MCF 10A (cell line): Measurements from ENCODE around the gene HAGH. TPM values are rescaled to one million over a fixed set of nuclear protein-coding genes. Genes with fewer than 3 reads are reported as not detected.

Source experiments
- BruUV-seq: library from RNA; stranded (reverse); fragments of 400-500 nt; replicated peaks from 2 replicates; lab custom pipeline; 2021; lab: Mats Ljungman, UMichigan
- CTCF ChIA-PET: fragments of 300-600 bp; sonication (Branson Sonifier 250); formaldehyde crosslinking; extraction: SDS; loops from one replicate; lab custom pipeline; 2021; ENCODE audit warnings: antibody characterized with exemption, inconsistent platforms; lab: Yijun Ruan, JAX
- POLR2A ChIA-PET: fragments of 300-600, 350-650 bp; sonication (Branson Sonifier 250); formaldehyde crosslinking; extraction: SDS; loops from one replicate; lab custom pipeline; 2020; ENCODE audit warnings: antibody characterized with exemption, inconsistent platforms; lab: Yijun Ruan, JAX
- DNase-seq: peaks from one replicate; pipeline ENCODE4 v3.0.0-alpha.2; 2018; ENCODE audit not compliant: unreplicated experiment
- H3K27ac Mint-ChIP-seq: one replicate; pipeline ENCODE4 v1.8.0; 2022; ENCODE audit warnings: mild to moderate bottlenecking, low read depth, mixed read lengths; ENCODE audit not compliant: unreplicated experiment
- H3K27me3 Mint-ChIP-seq: one replicate; pipeline ENCODE4 v1.8.0; 2022; ENCODE audit warnings: mixed read lengths; ENCODE audit not compliant: insufficient read depth, unreplicated experiment
- H3K36me3 Mint-ChIP-seq: one replicate; pipeline ENCODE4 v1.8.0; 2022; ENCODE audit warnings: mild to moderate bottlenecking, moderate library complexity, mixed read lengths; ENCODE audit not compliant: insufficient read depth, unreplicated experiment
- H3K4me1 Mint-ChIP-seq: one replicate; pipeline ENCODE4 v1.8.0; 2022; ENCODE audit warnings: mixed read lengths; ENCODE audit not compliant: insufficient read depth, unreplicated experiment
- H3K4me3 Mint-ChIP-seq: one replicate; pipeline ENCODE4 v1.8.0; 2022; ENCODE audit warnings: mild to moderate bottlenecking, moderate library complexity, mixed read lengths; ENCODE audit not compliant: unreplicated experiment
- H3K9me3 Mint-ChIP-seq: one replicate; pipeline ENCODE4 v1.8.0; 2022; ENCODE audit warnings: mixed read lengths; ENCODE audit not compliant: unreplicated experiment
- CTCF ChIP-seq: fragments of 200-600 bp; IDR thresholded peaks from one replicate; pipeline ENCODE4 v1.8.0; 2022; ENCODE audit warnings: antibody characterized with exemption, mild to moderate bottlenecking; ENCODE audit not compliant: unreplicated experiment
- intact Hi-C: fragments of 100-400 bp; cut with micrococcal nuclease; formaldehyde crosslinking; loops from 2 replicates; pipeline ENCODE4 v1.14.1; 2022
- total RNA-seq: library from RNA; stranded (reverse); gene quantifications from 2 replicates; pipeline ENCODE4 v1.2.3, GENCODE V29; 2022

The HAGH gene
- total RNA-seq, 1 experiment from 2014 or later: 44.5 TPM

GRCh38 chr16:1825864-1826690, 548 bp downstream of the HAGH start:
- BruUV-seq: no TSS peak
- H3K9me3 Mint-ChIP-seq: no peaks in the 10 kb centered on the region
- peak; percentile 40 for DNase-seq

GRCh38 chr16:1825381-1825863, 1.2 kb downstream of the HAGH start:
- Mint-ChIP-seq H3K9me3 (no peaks in the 10 kb centered on the region), H3K27me3 (no peaks in the 10 kb centered on the region), H3K36me3 (peaks cover 42% of the 10 kb centered on the region), H3K4me1 (peaks cover 7% of the 10 kb centered on the region), H3K4me3 (peak overlapping the region; percentile 58), H3K27ac (no peak overlapping the region)
- no peak for TF ChIP-seq CTCF
- no peak for DNase-seq
- ChIA-PET CTCF (interaction anchor here (0.5 kb wide), 1 partner anchor 379 kb away, joined by 3 read pairs; no protein-coding TSS in a partner anchor), POLR2A (interaction anchor here (0.8 to 6.1 kb wide), 5 partner anchors 11 to 139 kb away, joined by 3 to 58 read pairs (median 7); partner anchors contain the start of genes NUBP2, RPS2 and SPSB3)
- TSS peak; percentile 48 for BruUV-seq
- intact Hi-C loops: no loop called here

More at GRCh38 chr16:1825864-1826690, 548 bp downstream of the HAGH start:
- POLR2A ChIA-PET: interaction anchor here (0.8 to 6.1 kb wide), 11 partner anchors 11 to 329 kb away, joined by 3 to 58 read pairs (median 7); partner anchors contain the start of genes CRAMP1, IFT140, NUBP2 and RPS2
- Mint-ChIP-seq H3K4me1 (peaks cover 7% of the 10 kb centered on the region), H3K27ac (no peak overlapping the region), H3K4me3 (peak overlapping the region; percentile 94), H3K27me3 (no peaks in the 10 kb centered on the region), H3K36me3 (peaks cover 36% of the 10 kb centered on the region)
- TF ChIP-seq CTCF: no peak
- intact Hi-C loops: no loop called here
- CTCF ChIA-PET: interaction anchor here (0.5 kb wide), 1 partner anchor 378 kb away, joined by 3 read pairs; no protein-coding TSS in a partner anchor

DNA sequence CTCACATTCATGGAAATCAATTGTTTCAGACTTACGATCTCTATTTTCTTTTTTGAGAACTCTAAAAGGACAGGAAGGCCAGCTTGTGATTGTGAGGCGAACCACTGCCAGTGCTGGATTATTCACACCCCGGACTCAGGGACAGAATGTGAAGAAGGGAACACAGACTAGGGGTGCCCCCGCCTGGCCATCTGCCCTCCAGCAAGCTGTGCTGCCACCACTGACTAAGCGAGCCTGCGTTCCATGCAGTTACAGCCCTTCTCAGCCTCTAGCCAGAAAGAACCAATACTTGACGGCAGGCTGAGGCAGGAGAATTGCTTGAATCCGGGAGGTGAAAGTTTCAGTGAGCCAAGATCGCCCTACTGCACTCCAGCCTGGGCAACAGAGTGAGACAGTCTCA, 2.8 kb downstream of the HAGH start:
- Mint-ChIP-seq H3K4me3 (no peak overlapping the region), H3K27me3 (no peaks in the 10 kb centered on the region), H3K9me3 (no peaks in the 10 kb centered on the region), H3K36me3 (peaks cover 38% of the 10 kb centered on the region), H3K4me1 (peaks cover 1% of the 10 kb centered on the region), H3K27ac (no peak overlapping the region)
- no peak for TF ChIP-seq CTCF
- ChIA-PET CTCF (interaction anchor here (0.6 kb wide), 2 partner anchors 66 to 135 kb away, joined by 3 read pairs; no protein-coding TSS in a partner anchor), POLR2A (interaction anchor here (0.7 to 6.1 kb wide), 2 partner anchors 41 to 103 kb away, joined by 3 to 58 read pairs; partner anchors contain the start of genes NUBP2 and SPSB3)
- DNase-seq: peak; percentile 51
- intact Hi-C loops: no loop called here
- no TSS peak for BruUV-seq

DNA sequence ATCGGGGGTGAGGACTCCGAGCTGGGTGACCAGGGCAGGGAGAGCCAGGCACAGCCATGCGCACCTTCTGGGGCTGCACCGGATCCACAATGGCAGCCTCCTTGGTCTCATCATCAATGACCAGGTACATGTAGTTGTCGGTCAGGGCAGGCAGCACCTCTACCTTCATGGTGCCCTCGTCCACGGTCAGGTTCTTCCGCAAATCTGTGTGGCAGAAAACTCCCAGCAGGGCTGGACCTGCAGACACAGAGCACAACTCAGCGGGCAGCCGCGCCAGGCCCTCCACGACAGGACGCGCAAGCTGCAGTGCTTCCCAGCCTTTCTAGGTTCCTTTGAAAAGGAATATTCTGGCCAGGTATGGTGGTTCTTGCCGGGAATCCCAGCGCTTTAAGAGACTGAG, 3.8 kb downstream of the HAGH start:
- H3K9me3 Mint-ChIP-seq: no peaks in the 10 kb centered on the region
- no peak overlapping the region for H3K27ac Mint-ChIP-seq
- intact Hi-C loops: no loop called here
- H3K36me3 Mint-ChIP-seq: peaks cover 35% of the 10 kb centered on the region
- no TSS peak for BruUV-seq
- TF ChIP-seq CTCF: no peak
- no peak overlapping the region for H3K4me3 Mint-ChIP-seq
- no peaks in the 10 kb centered on the region for H3K27me3 Mint-ChIP-seq
- CTCF ChIA-PET: interaction anchor here (0.6 kb wide), 2 partner anchors 30 to 181 kb away, joined by 3 read pairs; no protein-coding TSS in a partner anchor
- POLR2A ChIA-PET: interaction anchor here (6.1 kb wide), 1 partner anchor 40 kb away, joined by 58 read pairs; the partner anchor contains the start of genes NUBP2 and SPSB3
- H3K4me1 Mint-ChIP-seq: no peaks in the 10 kb centered on the region
- no peak for DNase-seq
